Measurements from ENCODE around the gene GSN.
"Not testable (repeated sequence)": the region's sequence is repeated elsewhere in the genome, so short reads cannot be mapped to it uniquely, and the experiment has no call there.

The GSN gene

GRCh38 chr9:121285835-121286687 lies 18.1 kb downstream of the GSN start:
- TF ChIP-seq ZFX (IDR thresholded peaks at IDR 0.05) = no peak
- TF ChIP-seq, protein P1, sequence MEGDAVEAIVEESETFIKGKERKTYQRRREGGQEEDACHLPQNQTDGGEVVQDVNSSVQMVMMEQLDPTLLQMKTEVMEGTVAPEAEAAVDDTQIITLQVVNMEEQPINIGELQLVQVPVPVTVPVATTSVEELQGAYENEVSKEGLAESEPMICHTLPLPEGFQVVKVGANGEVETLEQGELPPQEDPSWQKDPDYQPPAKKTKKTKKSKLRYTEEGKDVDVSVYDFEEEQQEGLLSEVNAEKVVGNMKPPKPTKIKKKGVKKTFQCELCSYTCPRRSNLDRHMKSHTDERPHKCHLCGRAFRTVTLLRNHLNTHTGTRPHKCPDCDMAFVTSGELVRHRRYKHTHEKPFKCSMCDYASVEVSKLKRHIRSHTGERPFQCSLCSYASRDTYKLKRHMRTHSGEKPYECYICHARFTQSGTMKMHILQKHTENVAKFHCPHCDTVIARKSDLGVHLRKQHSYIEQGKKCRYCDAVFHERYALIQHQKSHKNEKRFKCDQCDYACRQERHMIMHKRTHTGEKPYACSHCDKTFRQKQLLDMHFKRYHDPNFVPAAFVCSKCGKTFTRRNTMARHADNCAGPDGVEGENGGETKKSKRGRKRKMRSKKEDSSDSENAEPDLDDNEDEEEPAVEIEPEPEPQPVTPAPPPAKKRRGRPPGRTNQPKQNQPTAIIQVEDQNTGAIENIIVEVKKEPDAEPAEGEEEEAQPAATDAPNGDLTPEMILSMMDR (conservative IDR thresholded peaks at IDR 0.05) = no peak
- H3K27ac ChIP-seq = no peak overlapping the region

DNA sequence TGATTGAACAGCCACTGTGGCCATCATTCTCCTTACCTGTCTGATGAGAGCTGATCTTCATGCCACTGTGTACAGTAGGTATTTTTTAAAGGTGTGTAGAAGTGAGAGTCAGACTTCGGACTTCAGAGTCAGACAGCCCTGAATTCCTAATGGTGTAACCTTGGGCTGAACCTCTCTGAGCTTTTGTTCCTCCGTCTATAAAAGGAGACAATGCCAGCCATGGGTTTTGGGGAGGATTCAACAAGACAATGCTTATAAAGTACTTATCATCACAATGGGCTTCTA lies 18.7 kb downstream of the GSN start:
- no peak overlapping the region for H3K27ac ChIP-seq
- no peak for TF ChIP-seq ZFX (IDR thresholded peaks at IDR 0.05)
- TF ChIP-seq, protein P1 (conservative IDR thresholded peaks at IDR 0.05) = no peak

GRCh38 chr9:121286973-121287741 lies 19.2 kb downstream of the GSN start:
- no peak overlapping the region for H3K27ac ChIP-seq
- TF ChIP-seq, protein P1 (conservative IDR thresholded peaks at IDR 0.05) = no peak
- TF ChIP-seq ZFX (IDR thresholded peaks at IDR 0.05) = no peak

DNA sequence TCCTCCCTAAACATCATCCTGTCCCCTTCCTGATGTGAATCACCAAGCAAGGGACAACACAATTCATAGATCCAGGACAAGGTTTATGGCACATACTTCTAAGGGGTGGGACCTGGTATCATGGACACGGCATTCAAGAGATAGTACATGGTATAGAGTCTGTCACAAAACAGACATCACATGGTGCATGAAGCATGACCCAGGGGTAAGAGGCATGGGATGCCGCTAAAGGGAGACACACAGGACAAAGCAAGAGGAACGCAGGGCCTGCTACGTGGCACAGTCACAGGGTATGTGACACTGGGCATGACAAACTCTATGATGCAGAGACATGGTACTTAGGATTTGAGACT lies 20.7 kb downstream of the GSN start:
- TF ChIP-seq, protein P1 (conservative IDR thresholded peaks at IDR 0.05) = no peak
- no peak for TF ChIP-seq ZFX (IDR thresholded peaks at IDR 0.05)
- H3K27ac ChIP-seq = no peak overlapping the region

GRCh38 chr9:121289026-121289771 lies 21.2 kb downstream of the GSN start:
- H3K27ac ChIP-seq = no peak overlapping the region
- no peak for TF ChIP-seq ZFX (IDR thresholded peaks at IDR 0.05)
- TF ChIP-seq, protein P1 (conservative IDR thresholded peaks at IDR 0.05) = no peak

DNA sequence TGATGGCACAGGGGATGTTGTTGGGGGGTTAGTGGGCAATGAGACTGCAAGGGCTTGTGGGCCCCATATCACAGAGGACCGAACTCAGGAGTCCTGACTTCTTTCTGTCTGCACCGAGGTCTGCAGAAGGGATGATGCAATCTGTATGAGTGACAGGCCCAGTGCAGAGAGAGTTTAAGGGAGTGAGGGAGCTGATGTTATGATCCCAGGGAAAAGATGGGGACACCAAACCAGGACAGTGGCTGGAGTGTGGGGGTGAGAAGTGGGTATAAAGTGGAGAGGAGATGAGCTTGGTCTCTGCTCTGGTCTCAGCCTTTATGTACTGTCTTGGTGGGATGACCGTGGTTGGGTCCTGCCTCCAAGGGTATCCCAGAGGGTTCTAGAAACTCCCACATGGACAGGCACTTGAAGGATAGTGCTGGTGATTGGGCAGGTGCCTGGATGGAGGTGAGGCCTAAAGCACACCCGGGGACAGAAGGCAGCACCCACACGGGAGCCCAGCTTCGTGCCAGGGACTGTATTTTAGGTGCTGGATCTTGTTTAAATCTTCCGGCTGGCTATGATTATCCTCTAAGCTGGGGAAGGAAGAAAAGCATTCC lies 21.9 kb downstream of the GSN start:
- no peak overlapping the region for H3K27ac ChIP-seq

DNA sequence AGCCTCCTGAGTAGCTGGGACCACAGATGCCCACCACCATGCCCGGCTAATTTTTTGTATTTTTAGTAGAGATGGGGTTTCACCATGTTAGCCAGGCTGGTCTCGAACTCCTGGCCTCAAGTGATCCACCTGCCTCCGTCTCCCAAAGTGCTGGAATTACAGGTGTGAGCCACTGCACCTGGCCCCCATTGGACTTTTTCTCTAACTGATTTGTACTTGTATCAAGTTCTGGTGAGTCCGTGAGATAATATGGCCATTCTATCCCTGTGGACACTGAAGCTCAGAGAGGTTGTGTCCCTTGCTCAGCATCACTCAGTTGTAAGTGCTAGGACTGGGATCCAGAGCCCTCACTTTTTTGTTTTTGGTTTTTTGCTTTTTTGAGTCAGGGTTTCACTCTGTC lies 23.6 kb downstream of the GSN start:
- not testable (repeated sequence) for H3K27ac ChIP-seq

More for the DNA sequence above, 21.9 kb downstream of the GSN start:
- no peak for TF ChIP-seq ZFX (IDR thresholded peaks at IDR 0.05)
- TF ChIP-seq, protein P1 (conservative IDR thresholded peaks at IDR 0.05) = no peak

Data from C4-2B (cell line).